Activated CD4-positive, alpha-beta memory T cell treated with anti-CD3 and anti-CD28 coated beads for 36 hours (primary cell): ENCODE data around the gene POU6F2. TPM values are rescaled to one million over a fixed set of nuclear protein-coding genes. Genes with fewer than 3 reads are reported as not detected.

Source experiments
- CTCF ChIA-PET: fragments of 350-600 bp; sonication (Branson Sonifier 250); formaldehyde crosslinking; loops from one replicate; lab custom pipeline; 2021; ENCODE audit warnings: antibody characterized with exemption, inconsistent platforms; lab: Charles Lee
- POLR2A ChIA-PET: fragments of 350-600 bp; sonication (Branson Sonifier 250); formaldehyde crosslinking; loops from one replicate; lab custom pipeline; 2021; ENCODE audit warnings: antibody characterized with exemption; lab: Charles Lee
- DNase-seq: peaks from one replicate; pipeline ENCODE4 v3.0.0-alpha.2; 2020
- H3K27ac Mint-ChIP-seq: one replicate; pipeline ENCODE4 v1.8.0; 2021; ENCODE audit warnings: mixed read lengths
- H3K27me3 Mint-ChIP-seq: one replicate; pipeline ENCODE4 v1.8.0; 2021; ENCODE audit warnings: mixed read lengths
- H3K36me3 Mint-ChIP-seq: one replicate; pipeline ENCODE4 v1.8.0; 2021; ENCODE audit warnings: mixed read lengths
- H3K4me1 Mint-ChIP-seq: one replicate; pipeline ENCODE4 v1.8.0; 2021; ENCODE audit warnings: low read depth, mixed read lengths
- H3K4me3 Mint-ChIP-seq: one replicate; pipeline ENCODE4 v1.8.0; 2021; ENCODE audit warnings: mild to moderate bottlenecking, mixed read lengths
- H3K9me3 Mint-ChIP-seq: one replicate; pipeline ENCODE4 v1.8.0; 2021; ENCODE audit warnings: mixed read lengths
- intact Hi-C: fragments of 100-400 bp; cut with micrococcal nuclease; formaldehyde crosslinking; loops from one replicate; pipeline ENCODE4 v1.15.1; 2023
- total RNA-seq, 2 experiments: library from RNA; stranded (reverse); gene quantifications; one replicate each; pipeline ENCODE4 v1.2.3, GENCODE V29; 2021

The POU6F2 gene
- total RNA-seq, 2 experiments from 2014 or later, result not detected

GRCh38 chr7:39432807-39433416 lies 455.2 kb downstream of the POU6F2 start:
- Mint-ChIP-seq H3K9me3 (no peaks in the 10 kb centered on the region), H3K36me3 (no peaks in the 10 kb centered on the region), H3K4me1 (no peaks in the 10 kb centered on the region), H3K4me3 (no peak overlapping the region), H3K27ac (no peak overlapping the region), H3K27me3 (peaks cover 7% of the 10 kb centered on the region)
- POLR2A ChIA-PET, result no interaction called here
- CTCF ChIA-PET, result no interaction called here
- intact Hi-C loops, result no loop called here
- no peak for DNase-seq

DNA sequence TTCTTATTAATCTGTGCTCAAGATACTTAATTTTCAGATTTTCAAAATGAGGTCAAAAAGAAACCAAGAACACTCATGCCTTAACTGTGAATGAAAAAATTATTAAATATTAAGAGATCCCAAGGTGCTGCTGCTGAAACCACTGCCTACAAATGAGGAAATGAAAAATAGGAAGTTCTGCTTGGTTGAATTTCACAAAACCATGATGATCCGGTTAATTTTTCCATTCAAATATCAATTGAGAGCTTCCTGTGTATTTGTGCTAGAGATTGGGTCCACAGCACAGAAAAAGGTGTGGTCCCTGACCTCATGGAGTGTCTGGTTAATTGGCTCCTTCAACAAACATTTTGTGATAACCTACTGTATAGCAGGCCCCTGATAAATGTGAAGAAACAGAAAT lies 455.8 kb downstream of the POU6F2 start:
- intact Hi-C loops, result no loop called here
- DNase-seq, result no peak
- Mint-ChIP-seq H3K4me1 (no peaks in the 10 kb centered on the region), H3K27me3 (peaks cover 7% of the 10 kb centered on the region), H3K4me3 (no peak overlapping the region), H3K27ac (no peak overlapping the region), H3K9me3 (no peaks in the 10 kb centered on the region), H3K36me3 (no peaks in the 10 kb centered on the region)
- POLR2A ChIA-PET, result no interaction called here
- CTCF ChIA-PET, result no interaction called here

DNA sequence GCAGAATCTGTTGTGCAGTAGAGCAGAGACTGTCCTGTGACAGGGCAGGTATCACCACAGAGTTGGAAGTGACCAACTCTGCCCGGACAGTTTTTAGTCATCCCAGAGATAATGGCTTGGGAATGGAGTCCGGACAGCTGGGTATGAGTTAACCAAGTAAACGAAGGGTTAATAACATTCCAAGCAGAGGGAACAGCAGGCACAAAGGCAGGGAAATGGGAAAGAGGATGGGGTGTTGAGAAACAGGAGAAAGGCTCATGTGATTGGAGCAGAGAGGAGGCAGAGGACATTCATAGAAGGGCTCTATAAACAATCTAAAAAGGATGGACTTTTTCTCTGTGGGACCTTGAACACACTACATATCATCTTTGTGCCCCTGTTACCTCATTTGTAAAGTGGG lies 456.3 kb downstream of the POU6F2 start:
- intact Hi-C loops, result no loop called here
- CTCF ChIA-PET, result no interaction called here
- no peak for DNase-seq
- H3K9me3 Mint-ChIP-seq, result no peaks in the 10 kb centered on the region
- no peaks in the 10 kb centered on the region for H3K36me3 Mint-ChIP-seq
- no peak overlapping the region for H3K4me3 Mint-ChIP-seq
- H3K27ac Mint-ChIP-seq, result no peak overlapping the region
- POLR2A ChIA-PET, result no interaction called here
- no peaks in the 10 kb centered on the region for H3K4me1 Mint-ChIP-seq
- peaks cover 7% of the 10 kb centered on the region for H3K27me3 Mint-ChIP-seq

DNA sequence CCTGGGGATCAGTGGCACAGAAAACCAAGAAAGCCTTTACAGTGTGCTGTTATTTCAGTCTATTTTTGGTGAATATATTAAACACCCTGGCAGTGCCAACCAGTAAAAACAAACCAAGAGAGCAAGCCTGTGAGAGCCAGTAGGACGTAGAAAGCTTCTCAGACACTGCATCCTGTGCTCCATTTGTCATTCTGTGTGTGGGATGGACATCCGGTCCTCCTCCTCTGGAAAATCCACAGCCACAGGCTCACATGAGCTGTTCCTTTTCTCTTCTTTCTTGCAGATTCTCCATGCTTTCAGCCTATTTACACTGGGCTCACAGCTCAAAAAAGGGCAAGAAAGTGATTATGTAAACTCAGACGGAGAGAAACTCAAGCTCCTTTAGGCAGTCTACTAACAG lies 468.8 kb downstream of the POU6F2 start:
- ChIA-PET CTCF (no interaction called here), POLR2A (no interaction called here)

GRCh38 chr7:39451901-39452300 lies 474.2 kb downstream of the POU6F2 start:
- no peaks in the 10 kb centered on the region for H3K9me3 Mint-ChIP-seq
- H3K27me3 Mint-ChIP-seq, result peaks cover 8% of the 10 kb centered on the region
- intact Hi-C loops, result loop anchor here (5.0 kb wide), 1 partner anchor 655 kb away; no protein-coding TSS in a partner anchor
- no peaks in the 10 kb centered on the region for H3K4me1 Mint-ChIP-seq
- no peak for DNase-seq
- ChIA-PET POLR2A (no interaction called here), CTCF (interaction anchor here (1.1 to 4.8 kb wide), 3 partner anchors 12 to 69 kb away, joined by 4 to 38 read pairs (median 36); no protein-coding TSS in a partner anchor)
- H3K4me3 Mint-ChIP-seq, result no peak overlapping the region
- no peak overlapping the region for H3K27ac Mint-ChIP-seq
- no peaks in the 10 kb centered on the region for H3K36me3 Mint-ChIP-seq

More for the DNA sequence above, 468.8 kb downstream of the POU6F2 start:
- Mint-ChIP-seq H3K27me3 (peaks cover 8% of the 10 kb centered on the region), H3K4me3 (no peak overlapping the region), H3K36me3 (no peaks in the 10 kb centered on the region), H3K9me3 (no peaks in the 10 kb centered on the region), H3K4me1 (no peaks in the 10 kb centered on the region), H3K27ac (no peak overlapping the region)
- intact Hi-C loops, result no loop called here
- DNase-seq, result no peak

DNA sequence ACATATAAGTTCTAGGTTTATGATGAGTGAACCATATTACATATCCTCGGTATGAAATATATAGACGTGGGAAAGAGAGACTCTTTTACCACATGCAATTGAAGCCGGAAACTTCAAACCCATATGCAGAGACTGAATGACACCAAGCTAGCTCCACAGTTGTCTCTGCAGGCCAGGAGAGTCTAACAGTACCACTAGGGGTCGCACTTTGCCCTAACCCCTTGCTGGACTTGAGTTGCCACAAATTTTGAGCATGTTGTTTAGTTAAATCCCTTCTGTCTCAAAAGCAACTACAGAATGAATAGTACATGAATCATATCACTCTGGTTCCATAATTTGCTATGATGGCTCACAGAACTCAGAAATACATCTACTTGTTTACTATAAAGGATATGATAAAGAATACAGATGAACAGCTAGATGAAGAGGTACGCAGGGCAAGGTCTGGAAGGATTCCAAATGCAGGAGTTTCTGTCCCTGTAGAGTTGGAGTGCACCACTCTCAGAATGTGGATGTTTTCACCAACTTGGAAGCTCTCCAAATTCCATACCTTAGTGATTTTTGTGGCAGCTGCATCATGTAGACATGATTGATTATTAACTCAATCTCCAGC lies 476.1 kb downstream of the POU6F2 start:
- Mint-ChIP-seq H3K27me3 (peaks cover 3% of the 10 kb centered on the region), H3K27ac (no peak overlapping the region), H3K4me3 (no peak overlapping the region), H3K36me3 (no peaks in the 10 kb centered on the region), H3K9me3 (no peaks in the 10 kb centered on the region), H3K4me1 (no peaks in the 10 kb centered on the region)
- CTCF ChIA-PET, result interaction anchor here (0.6 to 4.8 kb wide), 19 partner anchors 9 to 657 kb away, joined by 3 to 38 read pairs (median 4); no protein-coding TSS in a partner anchor
- peak; percentile 68 for DNase-seq
- POLR2A ChIA-PET, result no interaction called here
- intact Hi-C loops, result loop anchor here (1.0 to 5.0 kb wide), 2 partner anchors 66 to 657 kb away; no protein-coding TSS in a partner anchor

DNA sequence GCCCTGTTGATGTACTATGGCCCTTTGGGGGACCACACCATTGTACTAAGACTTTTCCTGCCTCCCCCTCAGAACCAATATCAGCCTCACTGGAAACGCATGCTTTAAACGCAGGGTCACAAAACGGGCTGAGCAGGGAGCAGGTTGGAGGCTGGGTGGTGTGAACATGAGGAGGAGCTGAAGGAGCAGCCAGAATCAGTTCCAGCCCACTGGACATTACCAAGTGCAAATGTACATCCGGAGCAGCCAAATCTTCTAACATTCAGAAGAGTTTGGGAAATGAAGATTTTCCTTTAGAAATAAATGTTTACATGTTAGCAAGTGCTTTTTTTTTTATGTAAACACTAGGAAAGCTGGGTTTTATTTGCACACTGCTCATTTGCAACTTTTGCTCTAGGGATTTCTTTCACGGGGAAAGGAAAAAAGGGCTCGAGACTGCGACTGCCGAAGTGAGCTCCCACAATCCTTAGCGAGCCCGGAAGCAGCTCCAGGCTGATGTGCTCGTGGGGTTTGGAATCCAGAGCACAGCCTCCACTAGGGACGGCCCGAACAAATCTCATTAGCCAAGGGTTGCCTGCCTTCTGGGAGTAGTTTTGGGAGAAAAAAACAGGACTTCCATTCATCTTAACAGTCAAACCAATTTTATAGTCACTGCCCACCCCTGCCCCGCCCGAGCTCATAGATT lies 480.5 kb downstream of the POU6F2 start:
- DNase-seq, result no peak
- H3K4me3 Mint-ChIP-seq, result no peak overlapping the region
- peaks cover 2% of the 10 kb centered on the region for H3K27me3 Mint-ChIP-seq
- H3K36me3 Mint-ChIP-seq, result no peaks in the 10 kb centered on the region
- ChIA-PET CTCF (interaction anchor here (0.8 kb wide), 1 partner anchor 10 kb away, joined by 3 read pairs; no protein-coding TSS in a partner anchor), POLR2A (no interaction called here)
- intact Hi-C loops, result no loop called here
- no peaks in the 10 kb centered on the region for H3K4me1 Mint-ChIP-seq
- H3K9me3 Mint-ChIP-seq, result no peaks in the 10 kb centered on the region
- no peak overlapping the region for H3K27ac Mint-ChIP-seq

- no peaks in the 10 kb centered on the region for H3K36me3 Mint-ChIP-seq
- DNase-seq, result no peak
- H3K4me3 Mint-ChIP-seq, result no peak overlapping the region
- no peaks in the 10 kb centered on the region for H3K9me3 Mint-ChIP-seq
- peaks cover 2% of the 10 kb centered on the region for H3K27me3 Mint-ChIP-seq
- H3K27ac Mint-ChIP-seq, result no peak overlapping the region
- ChIA-PET CTCF (no interaction called here), POLR2A (no interaction called here)
- H3K4me1 Mint-ChIP-seq, result no peaks in the 10 kb centered on the region
- intact Hi-C loops, result no loop called here
These were observed 481.9 kb downstream of the POU6F2 start for GRCh38 chr7:39459636-39460035.

GRCh38 chr7:39460486-39460885 lies 482.8 kb downstream of the POU6F2 start:
- intact Hi-C loops, result no loop called here
- Mint-ChIP-seq H3K27me3 (no peaks in the 10 kb centered on the region), H3K9me3 (no peaks in the 10 kb centered on the region), H3K36me3 (no peaks in the 10 kb centered on the region), H3K4me3 (no peak overlapping the region), H3K4me1 (no peaks in the 10 kb centered on the region), H3K27ac (no peak overlapping the region)
- ChIA-PET POLR2A (no interaction called here), CTCF (no interaction called here)
- no peak for DNase-seq

DNA sequence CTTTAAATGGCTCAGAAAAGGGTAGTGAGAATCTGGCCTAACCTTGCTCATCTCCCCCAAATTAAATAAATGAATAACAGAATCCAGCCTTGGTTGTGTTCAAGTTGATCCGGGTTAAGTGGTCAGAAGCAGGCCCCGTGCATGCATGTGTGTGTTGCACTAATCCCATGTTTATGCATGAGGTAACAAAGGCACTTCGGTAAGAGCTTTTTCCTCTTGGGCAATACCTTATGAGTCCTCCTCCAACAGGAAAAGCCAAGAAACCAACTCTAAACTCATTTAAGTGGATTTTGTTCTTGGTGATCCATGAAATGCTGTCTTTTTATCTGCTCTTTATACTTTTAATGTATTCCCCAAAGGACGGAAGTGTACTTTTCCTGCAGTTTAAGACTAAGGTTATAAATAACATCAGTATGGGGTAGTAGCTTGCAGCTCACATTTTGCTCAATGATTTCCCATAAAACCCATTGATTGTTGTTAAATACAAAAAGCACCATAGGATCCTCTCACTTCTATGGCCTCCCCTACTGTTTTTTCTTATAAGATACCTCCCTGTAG lies 483.6 kb downstream of the POU6F2 start:
- ChIA-PET POLR2A (no interaction called here), CTCF (no interaction called here)
- H3K27me3 Mint-ChIP-seq, result peaks cover 6% of the 10 kb centered on the region
- no peak overlapping the region for H3K27ac Mint-ChIP-seq
- no peak overlapping the region for H3K4me3 Mint-ChIP-seq
- intact Hi-C loops, result no loop called here
- DNase-seq, result no peak
- H3K9me3 Mint-ChIP-seq, result no peaks in the 10 kb centered on the region
- no peaks in the 10 kb centered on the region for H3K4me1 Mint-ChIP-seq
- no peaks in the 10 kb centered on the region for H3K36me3 Mint-ChIP-seq

DNA sequence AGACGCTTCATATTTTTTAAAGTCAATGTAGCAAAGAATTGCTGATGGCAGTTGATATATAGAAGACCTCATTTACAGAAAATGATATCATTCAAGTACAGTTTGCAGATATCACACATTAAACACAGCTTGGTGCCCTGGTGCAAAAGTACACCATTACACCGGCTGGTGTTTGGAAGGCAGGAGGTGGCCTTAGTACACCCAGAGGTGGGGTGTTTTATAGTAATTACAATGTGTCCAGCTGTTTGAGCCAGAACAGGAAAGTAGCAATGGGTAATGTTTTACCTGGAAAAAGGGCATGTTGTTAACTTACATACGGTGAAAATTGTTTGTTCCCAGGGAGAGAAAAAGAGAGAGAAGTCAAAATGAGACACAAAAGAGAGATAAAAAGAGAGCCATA lies 485.5 kb downstream of the POU6F2 start:
- Mint-ChIP-seq H3K36me3 (no peaks in the 10 kb centered on the region), H3K4me1 (no peaks in the 10 kb centered on the region), H3K9me3 (no peaks in the 10 kb centered on the region), H3K4me3 (no peak overlapping the region), H3K27ac (no peak overlapping the region), H3K27me3 (peaks cover 6% of the 10 kb centered on the region)
- ChIA-PET POLR2A (no interaction called here), CTCF (interaction anchor here (0.8 to 3.2 kb wide), 4 partner anchors 9 to 1093 kb away, joined by 3 to 23 read pairs (median 4); no protein-coding TSS in a partner anchor)
- DNase-seq, result no peak
- intact Hi-C loops, result no loop called here
